PC-3 (cell line): ENCODE results near the gene ERVK3-1. TPM values are rescaled to one million over a fixed set of nuclear protein-coding genes. Genes with fewer than 3 reads are reported as not detected.

Experiments
- ATAC-seq: fragments of 200-7000 bp; cut with Tn5 transposase; 2 replicates; pipeline ENCODE4 v1.9.1; 2020; ENCODE audit warnings: mild to moderate bottlenecking, moderate library complexity
- BruUV-seq: library from RNA; stranded (reverse); fragments of 400-500 nt; replicated peaks from 2 replicates; lab custom pipeline; 2021; lab: Mats Ljungman, UMichigan
- CTCF ChIA-PET: fragments of 300-600 bp; sonication (Branson Sonifier 250); formaldehyde crosslinking; loops from one replicate; lab custom pipeline; 2022; ENCODE audit warnings: antibody characterized with exemption; lab: Charles Lee
- POLR2A ChIA-PET: fragments of 300-600 bp; sonication (Branson Sonifier 250); formaldehyde crosslinking; loops from one replicate; lab custom pipeline; 2022; ENCODE audit warnings: antibody characterized with exemption; ENCODE audit not compliant: unreplicated experiment; lab: Charles Lee
- DNase-seq: peaks from one replicate; pipeline ENCODE4 v3.0.0-alpha.2; 2015
- H2AFZ ChIP-seq: fragments of 300-600 bp; sonication (generic); 2 replicates; pipeline ENCODE4 v1.6.0; 2016; ENCODE audit warnings: antibody characterized with exemption, low read length
- H3F3A ChIP-seq: fragments of 300-600 bp; sonication (generic); one replicate; pipeline ENCODE4 v1.6.0; 2017; ENCODE audit warnings: antibody characterized with exemption, low read length, control low read depth, mild to moderate bottlenecking; ENCODE audit not compliant: unreplicated experiment
- H3K27ac ChIP-seq: fragments of 300-600 bp; sonication (generic); 2 replicates; pipeline ENCODE4 v1.5.1; 2016; ENCODE audit warnings: mild to moderate bottlenecking, low read length
- H3K27me3 ChIP-seq: fragments of 300-600 bp; sonication (generic); 2 replicates; pipeline ENCODE4 v1.6.1; 2016; ENCODE audit warnings: low read length, mixed read lengths
- H3K36me3 ChIP-seq: fragments of 300-600 bp; sonication (generic); 2 replicates; pipeline ENCODE4 v1.6.1; 2016; ENCODE audit warnings: low read depth, mixed run types, low read length, mixed read lengths
- H3K4me1 ChIP-seq: fragments of 300-600 bp; sonication (generic); 2 replicates; pipeline ENCODE4 v1.5.1; 2016; ENCODE audit warnings: low read length; ENCODE audit not compliant: insufficient read depth
- H3K4me2 ChIP-seq: fragments of 300-600 bp; sonication (generic); 2 replicates; pipeline ENCODE4 v1.6.0; 2016; ENCODE audit warnings: low read length
- H3K4me3 ChIP-seq: fragments of 300-600 bp; sonication (generic); 2 replicates; pipeline ENCODE4 v1.5.1; 2016; ENCODE audit warnings: mild to moderate bottlenecking, low read length, mixed read lengths
- H3K79me2 ChIP-seq: fragments of 300-600 bp; sonication (generic); 2 replicates; pipeline ENCODE4 v1.6.1; 2017; ENCODE audit warnings: low read length, mixed read lengths
- H3K9ac ChIP-seq: fragments of 300-600 bp; sonication (generic); 2 replicates; pipeline ENCODE4 v1.6.0; 2016; ENCODE audit warnings: mild to moderate bottlenecking, low read length
- H3K9me2 ChIP-seq: fragments of 300-600 bp; sonication (generic); replicated peaks from 2 replicates; pipeline ENCODE4 v1.6.1; 2016; ENCODE audit warnings: mixed run types, low read length, mixed read lengths
- H3K9me3 ChIP-seq: fragments of 300-600 bp; sonication (generic); 2 replicates; pipeline ENCODE4 v1.6.1; 2016; ENCODE audit warnings: low read length, mixed read lengths
- H4K20me1 ChIP-seq: fragments of 300-600 bp; sonication (generic); 2 replicates; pipeline ENCODE4 v1.6.1; 2016; ENCODE audit warnings: low read length, mixed read lengths
- CTCF ChIP-seq: fragments of 300-600 bp; sonication (generic); conservative IDR thresholded peaks from 2 replicates; pipeline ENCODE4 v1.5.1; 2017; ENCODE audit warnings: antibody characterized with exemption, low read depth, mild to moderate bottlenecking, low read length
- EZH2 ChIP-seq: fragments of 300-600 bp; sonication (generic); IDR thresholded peaks from one replicate; pipeline ENCODE4 v1.6.1; 2017; ENCODE audit warnings: antibody characterized with exemption, mild to moderate bottlenecking, low read length; ENCODE audit not compliant: unreplicated experiment
- EZH2phosphoT487 ChIP-seq: fragments of 300-600 bp; sonication (generic); IDR thresholded peaks from 2 replicates; pipeline ENCODE4 v1.6.1; 2018; ENCODE audit warnings: mild to moderate bottlenecking, antibody characterized with exemption, low read length, borderline replicate concordance
- intact Hi-C: fragments of 100-400 bp; cut with micrococcal nuclease; formaldehyde crosslinking; loops from 2 replicates; pipeline ENCODE4 v1.9.0; 2023
- total RNA-seq: library from RNA; depleted of rRNA; stranded (reverse); fragments of >200 nt; gene quantifications from 2 replicates; pipeline ENCODE4 v1.2.3, GENCODE V29; 2014

The ERVK3-1 gene
- total RNA-seq, 1 experiment from 2014 or later: 104 TPM

GRCh38 chr19:58334691-58335249 lies 29.6 kb downstream of the ERVK3-1 start:
- no peaks in the 10 kb centered on the region; the same call in 1 of the 2 replicates for H3K9me3 ChIP-seq

GRCh38 chr19:58335630-58336029 lies 30.5 kb downstream of the ERVK3-1 start:
- no TSS peak for BruUV-seq
- Histone ChIP-seq H3K27ac (no peak overlapping the region), H3K36me3 (peaks cover 40% of the 10 kb centered on the region), H3K4me1 (peaks cover 3% of the 10 kb centered on the region), H3K9me3 (no peaks in the 10 kb centered on the region; the same call in 1 of the 2 replicates), H3K79me2 (peaks cover 3% of the 10 kb centered on the region; the same call in 1 of the 2 replicates), H3K9ac (no peak overlapping the region), H3F3A (no peaks in the 10 kb centered on the region), H3K4me2 (no peak overlapping the region), H3K9me2 (no peaks in the 10 kb centered on the region), H3K27me3 (no peaks in the 10 kb centered on the region), H4K20me1 (no peaks in the 10 kb centered on the region), H2AFZ (no peak overlapping the region), H3K4me3 (no peak overlapping the region)
- ChIA-PET POLR2A (no interaction called here), CTCF (no interaction called here)
- ATAC-seq (no peak), DNase-seq (no peak)
- intact Hi-C loops: no loop called here
- TF ChIP-seq CTCF (no peak), EZH2 (no peak), EZH2phosphoT487 (no peak)

More at GRCh38 chr19:58334691-58335249, 29.6 kb downstream of the ERVK3-1 start:
- H3K27ac ChIP-seq: no peak overlapping the region
- intact Hi-C loops: no loop called here
- H3F3A ChIP-seq: no peaks in the 10 kb centered on the region
- no peaks in the 10 kb centered on the region for H3K27me3 ChIP-seq
- no peak for TF ChIP-seq EZH2
- no peak for TF ChIP-seq CTCF
- no peak for TF ChIP-seq EZH2phosphoT487
- H3K9me2 ChIP-seq: no peaks in the 10 kb centered on the region
- POLR2A ChIA-PET: no interaction called here
- peaks cover 9% of the 10 kb centered on the region for H3K4me1 ChIP-seq
- H2AFZ ChIP-seq: no peak overlapping the region
- H3K79me2 ChIP-seq: peaks cover 3% of the 10 kb centered on the region; the same call in 1 of the 2 replicates
- no TSS peak for BruUV-seq
- H4K20me1 ChIP-seq: no peaks in the 10 kb centered on the region
- no peak overlapping the region for H3K4me2 ChIP-seq
- peaks cover 36% of the 10 kb centered on the region for H3K36me3 ChIP-seq
- H3K4me3 ChIP-seq: no peak overlapping the region
- H3K9ac ChIP-seq: no peak overlapping the region
- DNase-seq: no peak
- ATAC-seq: no peak
- CTCF ChIA-PET: no interaction called here

- Histone ChIP-seq H3K79me2 (no peaks in the 10 kb centered on the region), H3K9ac (no peak overlapping the region), H3K27ac (no peak overlapping the region), H3K9me3 (no peaks in the 10 kb centered on the region; the same call in 1 of the 2 replicates), H4K20me1 (no peaks in the 10 kb centered on the region), H3K27me3 (no peaks in the 10 kb centered on the region), H3K4me1 (no peaks in the 10 kb centered on the region), H3F3A (no peaks in the 10 kb centered on the region), H3K9me2 (no peaks in the 10 kb centered on the region), H3K4me2 (no peak overlapping the region), H3K36me3 (peaks cover 40% of the 10 kb centered on the region), H2AFZ (no peak overlapping the region), H3K4me3 (no peak overlapping the region)
- no TSS peak for BruUV-seq
- POLR2A ChIA-PET: no interaction called here
- CTCF ChIA-PET: no interaction called here
- TF ChIP-seq EZH2phosphoT487 (no peak), EZH2 (no peak), CTCF (no peak)
- ATAC-seq (no peak), DNase-seq (no peak)
- intact Hi-C loops: no loop called here
Observed at GRCh38 chr19:58336216-58336615, 31.0 kb downstream of the ERVK3-1 start.
